Cardiac fibroblast (primary cell): Measurements from ENCODE around the gene FRAS1.

Experiments used
- DNase-seq, 2 donors: peaks; one replicate each; pipeline versions ENCODE4 v3.0.0 to v3.0.0-alpha.2; 2010; ENCODE audit warnings: low read depth in 2 of 2
- H3K4me3 ChIP-seq, 2 donors: replicated peaks in 1 of 2; 1 replicate in 1 of 2; 2 replicates in 1 of 2; pipeline ENCODE4 v1.5.1; 2011; ENCODE audit warnings: low read depth in 2 of 2, low read length in 2 of 2, mild to moderate bottlenecking in 2 of 2, moderate library complexity in 1 of 2
- TF ChIP-seq, protein P1 (sequence below): IDR thresholded peaks from one replicate; pipeline ENCODE4 v1.5.1; 2011; ENCODE audit warnings: low read depth, mild to moderate bottlenecking, low read length, inconsistent platforms

The FRAS1 gene

GRCh38 chr4:78418406-78418805 is 361.3 kb downstream of the FRAS1 start:
- no peak for DNase-seq
- H3K4me3 ChIP-seq = no peak overlapping the region
- TF ChIP-seq, protein P1, sequence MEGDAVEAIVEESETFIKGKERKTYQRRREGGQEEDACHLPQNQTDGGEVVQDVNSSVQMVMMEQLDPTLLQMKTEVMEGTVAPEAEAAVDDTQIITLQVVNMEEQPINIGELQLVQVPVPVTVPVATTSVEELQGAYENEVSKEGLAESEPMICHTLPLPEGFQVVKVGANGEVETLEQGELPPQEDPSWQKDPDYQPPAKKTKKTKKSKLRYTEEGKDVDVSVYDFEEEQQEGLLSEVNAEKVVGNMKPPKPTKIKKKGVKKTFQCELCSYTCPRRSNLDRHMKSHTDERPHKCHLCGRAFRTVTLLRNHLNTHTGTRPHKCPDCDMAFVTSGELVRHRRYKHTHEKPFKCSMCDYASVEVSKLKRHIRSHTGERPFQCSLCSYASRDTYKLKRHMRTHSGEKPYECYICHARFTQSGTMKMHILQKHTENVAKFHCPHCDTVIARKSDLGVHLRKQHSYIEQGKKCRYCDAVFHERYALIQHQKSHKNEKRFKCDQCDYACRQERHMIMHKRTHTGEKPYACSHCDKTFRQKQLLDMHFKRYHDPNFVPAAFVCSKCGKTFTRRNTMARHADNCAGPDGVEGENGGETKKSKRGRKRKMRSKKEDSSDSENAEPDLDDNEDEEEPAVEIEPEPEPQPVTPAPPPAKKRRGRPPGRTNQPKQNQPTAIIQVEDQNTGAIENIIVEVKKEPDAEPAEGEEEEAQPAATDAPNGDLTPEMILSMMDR = no peak

DNA sequence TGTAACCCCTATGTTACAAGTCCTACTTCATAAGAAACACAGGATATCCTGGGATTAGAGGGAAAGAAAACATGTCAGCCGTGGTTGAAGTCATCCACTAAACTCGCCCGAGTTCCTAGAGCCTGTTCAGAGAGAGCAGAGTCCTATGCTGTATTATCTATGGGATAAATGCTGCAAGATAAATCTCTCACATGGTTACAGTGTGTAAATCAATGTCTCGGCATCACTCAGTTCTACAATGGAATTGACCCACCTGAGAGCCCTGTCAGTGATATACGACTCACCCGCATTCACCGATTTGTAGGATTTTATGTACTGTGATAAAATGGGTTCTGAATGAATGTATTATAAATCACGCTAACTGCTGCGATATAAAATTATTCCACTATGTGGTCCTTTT is 366.7 kb downstream of the FRAS1 start:
- DNase-seq = no peak
- TF ChIP-seq, protein P1 = no peak
- H3K4me3 ChIP-seq = no peak overlapping the region

DNA sequence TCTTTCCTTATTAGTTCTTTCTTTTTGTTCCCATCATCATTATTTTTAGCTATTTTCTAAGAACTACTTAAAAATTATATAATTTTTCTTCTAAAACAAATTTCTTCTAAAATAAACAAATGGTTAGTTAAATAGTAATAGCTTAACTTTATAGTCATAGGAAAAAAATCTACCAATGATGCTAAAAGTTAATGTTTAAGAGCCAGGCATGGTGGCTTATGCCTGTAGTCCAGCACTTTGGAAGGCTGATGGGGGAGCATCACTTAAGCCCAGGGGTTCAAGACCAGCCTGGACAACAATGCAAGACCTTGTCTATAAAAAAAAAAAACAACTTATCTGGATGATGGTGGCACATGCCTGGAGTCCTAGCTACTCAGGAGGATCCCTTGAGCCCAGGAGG is 367.3 kb downstream of the FRAS1 start:
- TF ChIP-seq, protein P1 = no peak
- no peak overlapping the region for H3K4me3 ChIP-seq
- no peak for DNase-seq

- no peak for DNase-seq
- no peak overlapping the region for H3K4me3 ChIP-seq
- TF ChIP-seq, protein P1 = no peak
Measured at GRCh38 chr4:78426972-78427371, 369.8 kb downstream of the FRAS1 start.

- DNase-seq = no peak
- TF ChIP-seq, protein P1 = no peak
- no peak overlapping the region for H3K4me3 ChIP-seq
Measured at GRCh38 chr4:78428996-78429395, 371.9 kb downstream of the FRAS1 start.

- peak; percentile 22 to 32 for DNase-seq
Measured at GRCh38 chr4:78432896-78433295, 375.8 kb downstream of the FRAS1 start.

More at GRCh38 chr4:78432896-78433295, 375.8 kb downstream of the FRAS1 start:
- H3K4me3 ChIP-seq = no peak overlapping the region
- TF ChIP-seq, protein P1 = no peak
